K562 (cell line): ENCODE data around the gene GAPVD1. TPM values are rescaled to one million over a fixed set of nuclear protein-coding genes. Genes with fewer than 3 reads are reported as not detected.

Source experiments
- ATAC-seq: fragments of 200-7000 bp; cut with Tn5 transposase; 3 replicates; pipeline ENCODE4 v1.9.1; 2020; ENCODE audit warnings: moderate library complexity
- BruUV-seq: library from RNA; stranded (reverse); fragments of 400-500 nt; replicated peaks from 2 replicates; lab custom pipeline; 2021; lab: Mats Ljungman, UMichigan
- CTCF ChIA-PET: fragments of 300-600 bp; formaldehyde crosslinking; extraction: SDS; loops from one replicate; lab custom pipeline; 2021; ENCODE audit warnings: low intra/inter-chr PET ratio; lab: Yijun Ruan, JAX
- POLR2A ChIA-PET: fragments of 300-600, 350-650 bp; sonication (Branson Sonifier 250); formaldehyde crosslinking; extraction: SDS; loops from one replicate; lab custom pipeline; 2021; ENCODE audit warnings: antibody characterized with exemption, inconsistent platforms; lab: Yijun Ruan, JAX
- DNase-seq, 4 experiments: peaks; one replicate each; pipeline versions ENCODE4 v3.0.0 to v3.0.0-alpha.2; 2011 to 2018; ENCODE audit warnings: low spot score in 3 of 4, mixed read lengths in 3 of 4; ENCODE audit errors: extremely low read depth in 1 of 4
- FAIRE-seq: peaks from 2 replicates; lab custom pipeline; 2011; peaks lifted over from hg19 to GRCh38; lab: Jason Lieb, UNC
- H2AFZ ChIP-seq: 2 replicates; pipeline ENCODE4 v1.6.0; 2011; ENCODE audit warnings: low read depth, low read length, control low read depth, inconsistent platforms
- H3K27ac ChIP-seq: fragments of 200-600 bp; 3 replicates; pipeline ENCODE4 v1.8.0; 2011; ENCODE audit warnings: low read depth, mild to moderate bottlenecking, control low read depth, inconsistent platforms, low read length, moderate library complexity, mixed read lengths; ENCODE audit errors: extremely low read depth
- H3K27me3 ChIP-seq, 2 experiments: fragments of 300-600 bp in 1 of 2; 2 replicates in 1 of 2; 3 replicates in 1 of 2; pipeline versions ENCODE4 v1.6.0 to v1.8.0; 2011; ENCODE audit warnings: inconsistent platforms in 2 of 2, low read length in 2 of 2, mild to moderate bottlenecking in 1 of 2, mixed read lengths in 1 of 2, moderate library complexity in 1 of 2; ENCODE audit not compliant: control insufficient read depth in 2 of 2, insufficient read depth in 2 of 2
- H3K36me3 ChIP-seq: fragments of 300-600 bp; 3 replicates; pipeline ENCODE4 v1.8.0; 2011; ENCODE audit warnings: mild to moderate bottlenecking, low read length, inconsistent platforms; ENCODE audit not compliant: control insufficient read depth, insufficient read depth
- H3K4me1 ChIP-seq, 2 experiments: fragments of 200-600 bp in 1 of 2; replicated peaks in 1 of 2; 2 replicates in 1 of 2; 3 replicates in 1 of 2; pipeline versions ENCODE4 v1.5.1 to v1.8.0; 2011; ENCODE audit warnings: inconsistent platforms in 2 of 2, low read length in 2 of 2, mild to moderate bottlenecking in 1 of 2, mixed read lengths in 1 of 2, moderate library complexity in 1 of 2; ENCODE audit not compliant: control insufficient read depth in 2 of 2, insufficient read depth in 2 of 2
- H3K4me2 ChIP-seq: 2 replicates; pipeline ENCODE4 v1.6.1; 2011; ENCODE audit warnings: low read length, control low read depth, inconsistent platforms, mixed read lengths; ENCODE audit not compliant: insufficient read depth
- H3K4me3 ChIP-seq: fragments of 200-600 bp; sonication (generic), shearing (Covaris generic); 2 replicates; pipeline ENCODE4 v1.5.1; 2016; ENCODE audit warnings: control low read depth, inconsistent platforms
- H3K79me2 ChIP-seq: fragments of 200-600 bp; 3 replicates; pipeline ENCODE4 v1.8.0; 2011; ENCODE audit warnings: low read length, inconsistent platforms; ENCODE audit not compliant: control insufficient read depth, insufficient read depth
- H3K9ac ChIP-seq, 2 experiments: 2 replicates each; pipeline versions ENCODE4 v1.6.0 to v1.6.1; 2011; ENCODE audit warnings: low read depth in 2 of 2, low read length in 2 of 2, control low read depth in 1 of 2, inconsistent platforms in 1 of 2, mild to moderate bottlenecking in 1 of 2, mixed read lengths in 1 of 2; ENCODE audit not compliant: insufficient read depth in 1 of 2
- H3K9me1 ChIP-seq: one replicate; pipeline ENCODE4 v1.6.0; 2011; ENCODE audit warnings: inconsistent platforms, mild to moderate bottlenecking, low read length, moderate library complexity; ENCODE audit not compliant: control insufficient read depth, insufficient read depth
- H3K9me3 ChIP-seq: replicated peaks from 2 replicates; pipeline ENCODE4 v1.5.1; 2011; ENCODE audit warnings: low read depth, low read length, inconsistent platforms; ENCODE audit not compliant: control insufficient read depth, insufficient read depth
- H4K20me1 ChIP-seq: replicated peaks from 2 replicates; pipeline ENCODE4 v1.6.1; 2011; ENCODE audit warnings: low read length, inconsistent platforms, mixed read lengths; ENCODE audit not compliant: control insufficient read depth, insufficient read depth
- ASH1L ChIP-seq: fragments of 450-650 bp; IDR thresholded peaks from 2 replicates; pipeline ENCODE4 v1.6.1; 2018; ENCODE audit warnings: borderline replicate concordance, mild to moderate bottlenecking, low read depth; ENCODE audit not compliant: partially characterized antibody
- CBX3 ChIP-seq, 2 experiments: IDR thresholded peaks; 1 replicate in 1 of 2; 2 replicates in 1 of 2; pipeline ENCODE4 v1.6.1; 2012; ENCODE audit warnings: inconsistent platforms in 2 of 2, low read length in 2 of 2, borderline replicate concordance in 1 of 2, control low read depth in 1 of 2
- EZH2 ChIP-seq: IDR thresholded peaks from 2 replicates; pipeline ENCODE4 v1.6.1; 2012; ENCODE audit warnings: low read depth, mild to moderate bottlenecking, inconsistent platforms, low read length, borderline replicate concordance
- HIVEP1 ChIP-seq: fragments of 250-450 bp; sonication (Bioruptor Pico); IDR thresholded peaks from 2 replicates; pipeline ENCODE4 v1.4.0; 2020; ENCODE audit warnings: mild to moderate bottlenecking
- KAT2B ChIP-seq: IDR thresholded peaks from one replicate; pipeline ENCODE4 v1.6.1; 2012; ENCODE audit warnings: low read depth, mild to moderate bottlenecking, control low read depth, inconsistent platforms, low read length, moderate library complexity
- KLF10 ChIP-seq: fragments of 250-450 bp; sonication (Bioruptor Pico); IDR thresholded peaks from 2 replicates; pipeline ENCODE4 v1.6.1; 2021; ENCODE audit warnings: matching md5 sums
- MLLT1 ChIP-seq, 2 experiments: fragments of 450-650 bp; IDR thresholded peaks; 2 replicates each; pipeline ENCODE4 v1.6.1; 2016
- PHB2 ChIP-seq: fragments of 450-650 bp; IDR thresholded peaks from 2 replicates; pipeline ENCODE4 v1.6.1; 2017; ENCODE audit warnings: low read depth
- ZBED1 ChIP-seq: IDR thresholded peaks from 2 replicates; pipeline ENCODE4 v1.6.1; 2014
- ZNF263 ChIP-seq: sonication (generic); formaldehyde crosslinking; IDR thresholded peaks from 2 replicates; pipeline ENCODE4 v1.8.0; 2022; ENCODE audit warnings: mild to moderate bottlenecking, missing genetic modification reagents, borderline replicate concordance
- WGBS: fragments of 100-300 bp; shearing (Covaris generic); methylation state at CpG from one replicate; pipeline ENCODE4 v1.1.6; 2016; ENCODE audit warnings: low coverage, mixed read lengths; ENCODE audit not compliant: insufficient coverage; ENCODE audit errors: missing lambda C conversion rate; 5-methylcytosine and 5-hydroxymethylcytosine counted together
- in situ Hi-C: fragments of 300-500 bp; cut with MboI; formaldehyde crosslinking; loops from 4 replicates; pipeline ENCODE4 v1.15.0; 2018; ENCODE audit warnings: inconsistent platforms, mixed read lengths
- intact Hi-C: fragments of 100-400 bp; cut with micrococcal nuclease; formaldehyde crosslinking; loops from 2 replicates; pipeline ENCODE4 v1.14.2; 2022
- polyA plus RNA-seq, 8 experiments: library from polyadenylated mRNA; depleted of rRNA in 4 of 8; stranded (reverse) in 5 of 8; unstranded in 3 of 8; fragments of >200 nt; fragmentation: Nextera tagmentation in 2 of 8; fragmentation: Illumina TruSeq in 1 of 8; extraction: Ambion mirVana in 2 of 8; extraction: Trizol in 1 of 8; gene quantifications; 2 replicates each; pipeline versions ENCODE4 v1.2.1 to v1.2.3, GENCODE V29; 2011 to 2014; ENCODE audit warnings: inconsistent platforms in 1 of 8, missing spikeins in 1 of 8
- total RNA-seq, 7 experiments: library from RNA; depleted of rRNA in 6 of 7; stranded (reverse); fragments of >200 nt in 6 of 7; fragmentation: Illumina TruSeq in 2 of 7; extraction: Trizol in 2 of 7; gene quantifications; 2 replicates each; pipeline versions ENCODE4 v1.2.1 to v1.2.3, GENCODE V29; 2011 to 2021; ENCODE audit warnings: low replicate concordance in 1 of 7
- TF ChIP-seq, protein P1 (sequence below), 2 experiments: IDR thresholded peaks; 2 replicates each; pipeline ENCODE4 v1.6.1; 2012; ENCODE audit warnings: improper control_type of control experiment in 2 of 2, low read depth in 2 of 2, low read length in 2 of 2, borderline replicate concordance in 1 of 2
- TF ChIP-seq, protein P2 (sequence below): fragments of 250-450 bp; sonication (Bioruptor Pico); IDR thresholded peaks from 2 replicates; pipeline ENCODE4 v1.4.0; 2020

The GAPVD1 gene
- total and polyA plus RNA-seq, 9 of the 15 experiments (the other 6 are each of a cell fraction or from before 2014, with no cell fraction given): 9.5 to 66.1 (median 45.5) TPM

DNA sequence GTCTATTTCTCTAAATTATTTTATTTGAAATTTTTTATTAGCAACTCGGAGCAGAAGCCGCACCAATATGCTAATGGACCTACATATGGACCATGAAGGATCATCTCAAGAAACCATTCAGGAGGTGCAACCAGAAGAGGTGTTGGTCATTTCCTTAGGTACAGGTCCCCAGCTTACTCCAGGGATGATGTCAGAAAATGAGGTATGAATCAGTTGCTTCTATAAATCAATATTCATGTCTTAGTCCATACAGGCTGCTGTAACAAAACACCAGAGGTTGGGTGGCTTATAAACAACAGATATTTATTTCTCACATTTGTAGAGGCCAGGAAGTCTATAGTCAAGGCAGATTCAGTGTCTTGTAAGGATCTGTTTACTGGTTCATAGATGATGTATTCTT, 50.8 kb downstream of the GAPVD1 start:
- H3K4me2 ChIP-seq: no peak overlapping the region
- H3K9me3 ChIP-seq: peaks cover 3% of the 10 kb centered on the region; the same call in 1 of the 2 replicates
- no peaks in the 10 kb centered on the region for H3K9me1 ChIP-seq
- intact Hi-C loops (no loop called here), in situ Hi-C loops (no loop called here)
- no peaks in the 10 kb centered on the region for H3K27me3 ChIP-seq
- 95% methylated on average over 2 of the region's 2 CpGs for WGBS
- H3K9ac ChIP-seq: no peak overlapping the region
- peaks cover 69% of the 10 kb centered on the region; the same call in 2 of the 3 replicates for H3K36me3 ChIP-seq
- H3K4me3 ChIP-seq: no peak overlapping the region
- no peaks in the 10 kb centered on the region for H3K79me2 ChIP-seq
- POLR2A ChIA-PET: interaction anchor here (2.0 kb wide), 1 partner anchor 71 kb away, joined by 5 read pairs; the partner anchor contains the start of gene HSPA5
- TF ChIP-seq, protein P1, sequence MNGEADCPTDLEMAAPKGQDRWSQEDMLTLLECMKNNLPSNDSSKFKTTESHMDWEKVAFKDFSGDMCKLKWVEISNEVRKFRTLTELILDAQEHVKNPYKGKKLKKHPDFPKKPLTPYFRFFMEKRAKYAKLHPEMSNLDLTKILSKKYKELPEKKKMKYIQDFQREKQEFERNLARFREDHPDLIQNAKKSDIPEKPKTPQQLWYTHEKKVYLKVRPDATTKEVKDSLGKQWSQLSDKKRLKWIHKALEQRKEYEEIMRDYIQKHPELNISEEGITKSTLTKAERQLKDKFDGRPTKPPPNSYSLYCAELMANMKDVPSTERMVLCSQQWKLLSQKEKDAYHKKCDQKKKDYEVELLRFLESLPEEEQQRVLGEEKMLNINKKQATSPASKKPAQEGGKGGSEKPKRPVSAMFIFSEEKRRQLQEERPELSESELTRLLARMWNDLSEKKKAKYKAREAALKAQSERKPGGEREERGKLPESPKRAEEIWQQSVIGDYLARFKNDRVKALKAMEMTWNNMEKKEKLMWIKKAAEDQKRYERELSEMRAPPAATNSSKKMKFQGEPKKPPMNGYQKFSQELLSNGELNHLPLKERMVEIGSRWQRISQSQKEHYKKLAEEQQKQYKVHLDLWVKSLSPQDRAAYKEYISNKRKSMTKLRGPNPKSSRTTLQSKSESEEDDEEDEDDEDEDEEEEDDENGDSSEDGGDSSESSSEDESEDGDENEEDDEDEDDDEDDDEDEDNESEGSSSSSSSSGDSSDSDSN (IDR thresholded peaks at IDR 0.05; ENCODE audit: borderline replicate concordance in 1 of 2, low read depth in 2 of 2, low read length in 2 of 2): no peak
- no peak for TF ChIP-seq KLF10 (CRISPR knock-in tag)
- TF ChIP-seq PHB2: no peak
- no peak for TF ChIP-seq HIVEP1
- TF ChIP-seq ZNF263 (CRISPR knock-in tag): no peak
- no peak for TF ChIP-seq KAT2B
- TF ChIP-seq ASH1L: no peak
- TF ChIP-seq EZH2: no peak
- no peak for TF ChIP-seq ZBED1
- TF ChIP-seq CBX3 (IDR thresholded peaks at IDR 0.05; ENCODE audit: borderline replicate concordance in 1 of 2, low read length in 2 of 2): no peak
- no peak for TF ChIP-seq MLLT1 (IDR thresholded peaks at IDR 0.05)
- TF ChIP-seq, protein P2, sequence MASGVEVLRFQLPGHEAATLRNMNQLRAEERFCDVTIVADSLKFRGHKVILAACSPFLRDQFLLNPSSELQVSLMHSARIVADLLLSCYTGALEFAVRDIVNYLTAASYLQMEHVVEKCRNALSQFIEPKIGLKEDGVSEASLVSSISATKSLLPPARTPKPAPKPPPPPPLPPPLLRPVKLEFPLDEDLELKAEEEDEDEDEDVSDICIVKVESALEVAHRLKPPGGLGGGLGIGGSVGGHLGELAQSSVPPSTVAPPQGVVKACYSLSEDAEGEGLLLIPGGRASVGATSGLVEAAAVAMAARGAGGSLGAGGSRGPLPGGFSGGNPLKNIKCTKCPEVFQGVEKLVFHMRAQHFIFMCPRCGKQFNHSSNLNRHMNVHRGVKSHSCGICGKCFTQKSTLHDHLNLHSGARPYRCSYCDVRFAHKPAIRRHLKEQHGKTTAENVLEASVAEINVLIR (CRISPR knock-in tag): no peak
- TF ChIP-seq, all 486 proteins: peak for 0
- no peaks in the 10 kb centered on the region for H3K4me1 ChIP-seq
- no peak overlapping the region for H2AFZ ChIP-seq
- FAIRE-seq (no peak), DNase-seq (no peak), ATAC-seq (no peak)
- CTCF ChIA-PET: no interaction called here
- H3K27ac ChIP-seq: no peak overlapping the region
- no TSS peak for BruUV-seq
- no peaks in the 10 kb centered on the region for H4K20me1 ChIP-seq
